ENCODE measurements around the gene LNPK. TPM values are rescaled to one million over a fixed set of nuclear protein-coding genes. Genes with fewer than 3 reads are reported as not detected.

LNPK gene
- total RNA-seq, 1 donor from 2014 or later = 78.2 TPM

- Mint-ChIP-seq H3K27ac (ENCODE audit: unreplicated experiment) (peak overlapping the region; percentile 93), H3K4me1 (ENCODE audit: low read depth, unreplicated experiment) (peaks cover 32% of the 10 kb centered on the region), H3K36me3 (ENCODE audit: unreplicated experiment) (peaks cover 5% of the 10 kb centered on the region), H3K4me3 (ENCODE audit: unreplicated experiment) (no peak overlapping the region), H3K27me3 (ENCODE audit: unreplicated experiment) (peaks cover 3% of the 10 kb centered on the region), H3K9me3 (ENCODE audit: unreplicated experiment) (peaks cover 5% of the 10 kb centered on the region)
- TF ChIP-seq CTCF (IDR thresholded peaks at IDR 0.05; ENCODE audit: partially characterized antibody, unreplicated experiment) = no peak
- DNase-seq = no peak
Measured at GRCh38 chr2:175892046-175892445, 110.0 kb downstream of the LNPK start.

- peaks cover 3% of the 10 kb centered on the region for H3K27me3 Mint-ChIP-seq (ENCODE audit: unreplicated experiment)
Measured at GRCh38 chr2:175890636-175891242, 111.3 kb downstream of the LNPK start.

GRCh38 chr2:175889701-175890302, 112.3 kb downstream of the LNPK start:
- no peak overlapping the region for H3K4me3 Mint-ChIP-seq (ENCODE audit: unreplicated experiment)
- no peak for DNase-seq
- H3K27ac Mint-ChIP-seq (ENCODE audit: unreplicated experiment) = peak overlapping the region; percentile 7
- TF ChIP-seq CTCF (IDR thresholded peaks at IDR 0.05; ENCODE audit: partially characterized antibody, unreplicated experiment) = no peak
- H3K4me1 Mint-ChIP-seq (ENCODE audit: low read depth, unreplicated experiment) = peaks cover 32% of the 10 kb centered on the region
- peaks cover 3% of the 10 kb centered on the region for H3K27me3 Mint-ChIP-seq (ENCODE audit: unreplicated experiment)
- H3K36me3 Mint-ChIP-seq (ENCODE audit: unreplicated experiment) = no peaks in the 10 kb centered on the region
- peaks cover 5% of the 10 kb centered on the region for H3K9me3 Mint-ChIP-seq (ENCODE audit: unreplicated experiment)

More at GRCh38 chr2:175890636-175891242, 111.3 kb downstream of the LNPK start:
- TF ChIP-seq CTCF (IDR thresholded peaks at IDR 0.05; ENCODE audit: partially characterized antibody, unreplicated experiment) = no peak
- no peak overlapping the region for H3K27ac Mint-ChIP-seq (ENCODE audit: unreplicated experiment)
- H3K36me3 Mint-ChIP-seq (ENCODE audit: unreplicated experiment) = peaks cover 5% of the 10 kb centered on the region
- DNase-seq = no peak
- H3K4me3 Mint-ChIP-seq (ENCODE audit: unreplicated experiment) = no peak overlapping the region
- H3K9me3 Mint-ChIP-seq (ENCODE audit: unreplicated experiment) = peaks cover 5% of the 10 kb centered on the region
- peaks cover 32% of the 10 kb centered on the region for H3K4me1 Mint-ChIP-seq (ENCODE audit: low read depth, unreplicated experiment)

- no peak for DNase-seq
- H3K4me1 Mint-ChIP-seq (ENCODE audit: low read depth, unreplicated experiment) = peaks cover 37% of the 10 kb centered on the region
Measured at GRCh38 chr2:175887776-175888175, 114.3 kb downstream of the LNPK start.

More at GRCh38 chr2:175887776-175888175, 114.3 kb downstream of the LNPK start:
- peaks cover 6% of the 10 kb centered on the region for H3K9me3 Mint-ChIP-seq (ENCODE audit: unreplicated experiment)
- TF ChIP-seq CTCF (IDR thresholded peaks at IDR 0.05; ENCODE audit: partially characterized antibody, unreplicated experiment) = no peak
- H3K4me3 Mint-ChIP-seq (ENCODE audit: unreplicated experiment) = no peak overlapping the region
- no peak overlapping the region for H3K27ac Mint-ChIP-seq (ENCODE audit: unreplicated experiment)
- H3K36me3 Mint-ChIP-seq (ENCODE audit: unreplicated experiment) = no peaks in the 10 kb centered on the region
- H3K27me3 Mint-ChIP-seq (ENCODE audit: unreplicated experiment) = peaks cover 3% of the 10 kb centered on the region

All from glutamatergic neuron (in vitro differentiated cells).